H1 (cell line): ENCODE measurements around the gene ARPC4. TPM values are rescaled to one million over a fixed set of nuclear protein-coding genes. Genes with fewer than 3 reads are reported as not detected.

Source experiments
- CTCF ChIA-PET: fragments of 300-600 bp; sonication (Branson Sonifier 250); formaldehyde crosslinking; loops from one replicate; lab custom pipeline; 2021; ENCODE audit not compliant: partially characterized antibody; lab: Charles Lee
- POLR2A ChIA-PET: fragments of 300-600 bp; sonication (Branson Sonifier 250); formaldehyde crosslinking; loops from one replicate; lab custom pipeline; 2021; ENCODE audit warnings: inconsistent platforms; ENCODE audit not compliant: partially characterized antibody; lab: Charles Lee
- DNase-seq, 2 experiments: peaks; one replicate each; pipeline versions ENCODE4 v3.0.0 to v3.0.0-alpha.2; 2010 to 2022; ENCODE audit warnings: low spot score in 2 of 2, low read depth in 1 of 2, mixed read lengths in 1 of 2
- FAIRE-seq: peaks from 2 replicates; lab custom pipeline; 2011; peaks lifted over from hg19 to GRCh38; lab: Jason Lieb, UNC
- H2AFZ ChIP-seq: 2 replicates; pipeline ENCODE4 v1.8.1; 2012; ENCODE audit warnings: low read length, inconsistent platforms
- H2AK5ac ChIP-seq: 2 replicates; pipeline ENCODE4 v1.6.1; 2013; ENCODE audit warnings: low read depth, low read length
- H2BK120ac ChIP-seq: replicated peaks from 2 replicates; pipeline ENCODE3; 2013; ENCODE audit warnings: low read depth, low read length, inconsistent platforms
- H2BK12ac ChIP-seq: 2 replicates; pipeline ENCODE4 v1.6.1; 2013; ENCODE audit warnings: low read depth, low read length
- H2BK15ac ChIP-seq: 2 replicates; pipeline ENCODE4 v1.6.1; 2013; ENCODE audit warnings: low read length
- H2BK20ac ChIP-seq: 2 replicates; pipeline ENCODE4 v1.6.1; 2013; ENCODE audit warnings: low read length
- H2BK5ac ChIP-seq: 2 replicates; pipeline ENCODE4 v1.6.1; 2013; ENCODE audit warnings: low read depth, low read length
- H3K14ac ChIP-seq: 2 replicates; pipeline ENCODE4 v1.6.1; 2013; ENCODE audit warnings: inconsistent platforms; ENCODE audit not compliant: insufficient read length
- H3K18ac ChIP-seq: 2 replicates; pipeline ENCODE4 v1.6.1; 2013; ENCODE audit warnings: low read length; ENCODE audit errors: extremely low read depth
- H3K23ac ChIP-seq: 2 replicates; pipeline ENCODE4 v1.6.1; 2013; ENCODE audit warnings: inconsistent platforms; ENCODE audit not compliant: insufficient read length
- H3K23me2 ChIP-seq: 2 replicates; pipeline ENCODE4 v1.6.1; 2013; ENCODE audit warnings: low read depth, low read length
- H3K27ac ChIP-seq: 2 replicates; pipeline ENCODE4 v1.6.1; 2011; ENCODE audit warnings: low read depth, low read length, inconsistent platforms
- H3K27me3 ChIP-seq, 4 experiments: replicated peaks in 1 of 4; 1 replicate in 1 of 4; 2 replicates in 3 of 4; pipeline versions ENCODE4 v1.6.1 to v1.8.1; 2011 to 2013; ENCODE audit warnings: low read length in 3 of 4, mild to moderate bottlenecking in 3 of 4, inconsistent platforms in 2 of 4, mixed read lengths in 2 of 4, moderate library complexity in 1 of 4; ENCODE audit not compliant: control insufficient read depth in 3 of 4, insufficient read depth in 3 of 4; ENCODE audit errors: extremely low read depth in 1 of 4
- H3K36me3 ChIP-seq, 4 experiments: 2 replicates each; pipeline versions ENCODE4 v1.6.1 to v1.8.1; 2011 to 2013; ENCODE audit warnings: mild to moderate bottlenecking in 4 of 4, low read length in 3 of 4, moderate library complexity in 2 of 4, control low read depth in 1 of 4, inconsistent platforms in 1 of 4; ENCODE audit not compliant: insufficient read depth in 4 of 4, control insufficient read depth in 2 of 4
- H3K4ac ChIP-seq: replicated peaks from 2 replicates; pipeline ENCODE3; 2013; ENCODE audit warnings: low read length, low read depth, mixed read lengths, inconsistent platforms; ENCODE audit not compliant: insufficient read length
- H3K4me1 ChIP-seq, 4 experiments: replicated peaks in 1 of 4; 1 replicate in 1 of 4; 2 replicates in 3 of 4; pipeline versions ENCODE4 v1.6.1 to v1.8.1; 2011 to 2013; ENCODE audit warnings: low read length in 3 of 4, inconsistent platforms in 2 of 4, mixed read lengths in 1 of 4; ENCODE audit not compliant: insufficient read depth in 4 of 4, control insufficient read depth in 3 of 4
- H3K4me2 ChIP-seq, 2 experiments: 2 replicates each; pipeline versions ENCODE4 v1.6.1 to v1.8.1; 2011 to 2013; ENCODE audit warnings: low read depth in 2 of 2, low read length in 2 of 2, control low read depth in 1 of 2, inconsistent platforms in 1 of 2, mild to moderate bottlenecking in 1 of 2; ENCODE audit not compliant: insufficient read depth in 1 of 2
- H3K4me3 ChIP-seq, 4 experiments: fragments of 200-600, 300-600 bp in 1 of 4; sonication (generic), shearing (Covaris generic), sonication (Bioruptor Twin) in 1 of 4; 2 replicates each; pipeline versions ENCODE4 v1.5.1 to v1.8.1; 2011 to 2016; ENCODE audit warnings: low read length in 4 of 4, low read depth in 3 of 4, control low read depth in 2 of 4, inconsistent platforms in 2 of 4, mild to moderate bottlenecking in 2 of 4, mixed read lengths in 1 of 4, moderate library complexity in 1 of 4; ENCODE audit not compliant: insufficient read depth in 2 of 4; ENCODE audit errors: extremely low read depth in 1 of 4
- H3K56ac ChIP-seq: replicated peaks from 2 replicates; pipeline ENCODE3; 2013; ENCODE audit warnings: low read depth, mild to moderate bottlenecking, mixed read lengths, low read length, inconsistent platforms; ENCODE audit not compliant: insufficient read length
- H3K79me1 ChIP-seq: 2 replicates; pipeline ENCODE4 v1.6.1; 2013; ENCODE audit warnings: low read depth, low read length, control low read depth
- H3K79me2 ChIP-seq, 2 experiments: 2 replicates each; pipeline versions ENCODE4 v1.6.1 to v1.8.1; 2012 to 2013; ENCODE audit warnings: low read length in 2 of 2, mild to moderate bottlenecking in 2 of 2, inconsistent platforms in 1 of 2; ENCODE audit not compliant: insufficient read depth in 2 of 2, control insufficient read depth in 1 of 2
- H3K9ac ChIP-seq, 4 experiments: replicated peaks in 1 of 4; 1 replicate in 1 of 4; 2 replicates in 3 of 4; pipeline versions ENCODE4 v1.6.1 to v1.8.1; 2011 to 2013; ENCODE audit warnings: low read depth in 3 of 4, low read length in 3 of 4, control low read depth in 2 of 4, mild to moderate bottlenecking in 2 of 4, moderate library complexity in 2 of 4, inconsistent platforms in 1 of 4; ENCODE audit errors: extremely low read depth in 1 of 4
- H3K9me3 ChIP-seq, 2 experiments: 2 replicates each; pipeline versions ENCODE4 v1.6.1 to v1.8.1; 2012 to 2013; ENCODE audit warnings: mild to moderate bottlenecking in 2 of 2, moderate library complexity in 2 of 2, control low read depth in 1 of 2, inconsistent platforms in 1 of 2, low read depth in 1 of 2, low read length in 1 of 2, mixed read lengths in 1 of 2; ENCODE audit not compliant: insufficient read depth in 2 of 2
- H4K20me1 ChIP-seq, 2 experiments: replicated peaks in 1 of 2; 2 replicates each; pipeline versions ENCODE3 to v1.8.1; 2011 to 2013; ENCODE audit warnings: inconsistent platforms in 2 of 2, low read length in 2 of 2, mild to moderate bottlenecking in 1 of 2; ENCODE audit not compliant: insufficient read depth in 2 of 2, control insufficient read depth in 1 of 2
- H4K5ac ChIP-seq: 2 replicates; pipeline ENCODE4 v1.6.1; 2013; ENCODE audit warnings: low read length, low read depth, mixed read lengths, inconsistent platforms; ENCODE audit not compliant: insufficient read length
- H4K8ac ChIP-seq: 2 replicates; pipeline ENCODE4 v1.8.0; 2013; ENCODE audit warnings: mild to moderate bottlenecking, moderate library complexity, low read length, inconsistent platforms; ENCODE audit not compliant: insufficient read depth; ENCODE audit errors: extremely low read depth
- H4K91ac ChIP-seq: replicated peaks from 2 replicates; pipeline ENCODE3; 2013; ENCODE audit warnings: low read length, mixed read lengths, inconsistent platforms; ENCODE audit not compliant: insufficient read length
- HDAC2 ChIP-seq, 2 experiments: fragments of 300-600 bp in 1 of 2; sonication (generic) in 1 of 2; IDR thresholded peaks; 2 replicates each; pipeline ENCODE4 v1.6.1; 2011 to 2012; ENCODE audit warnings: low read depth in 2 of 2, low read length in 2 of 2, mild to moderate bottlenecking in 2 of 2, moderate library complexity in 2 of 2, borderline replicate concordance in 1 of 2, inconsistent platforms in 1 of 2
- KDM4A ChIP-seq: IDR thresholded peaks from one replicate; pipeline ENCODE4 v1.7.1; 2012; ENCODE audit warnings: low read depth, mild to moderate bottlenecking, moderate library complexity, low read length, inconsistent platforms; ENCODE audit not compliant: severe bottlenecking
- KDM5A ChIP-seq: fragments of 200-600 bp; IDR thresholded peaks from 2 replicates; pipeline ENCODE4 v1.7.1; 2012; ENCODE audit warnings: mild to moderate bottlenecking, low read length, inconsistent platforms, mixed read lengths
- RAD21 ChIP-seq, 2 experiments: IDR thresholded peaks in 1 of 2; conservative IDR thresholded peaks in 1 of 2; 2 replicates each; pipeline ENCODE4 v1.6.1; 2011; ENCODE audit warnings: low read depth in 2 of 2, low read length in 2 of 2, improper control_type of control experiment in 1 of 2, inconsistent platforms in 1 of 2, mild to moderate bottlenecking in 1 of 2, moderate library complexity in 1 of 2
- SAP30 ChIP-seq: fragments of 300-600 bp; sonication (generic); IDR thresholded peaks from 2 replicates; pipeline ENCODE4 v1.7.1; 2012; ENCODE audit warnings: low read length, moderate library complexity, mild to moderate bottlenecking, inconsistent platforms; ENCODE audit not compliant: insufficient read depth, insufficient replicate concordance
- SIN3A ChIP-seq, 2 experiments: IDR thresholded peaks in 1 of 2; conservative IDR thresholded peaks in 1 of 2; 2 replicates each; pipeline ENCODE4 v1.6.1; 2011 to 2012; ENCODE audit warnings: low read length in 2 of 2, improper control_type of control experiment in 1 of 2, low read depth in 1 of 2, mild to moderate bottlenecking in 1 of 2
- WGBS, 2 experiments: shearing (Covaris generic) in 1 of 2; methylation state at CpG; one replicate each; pipeline versions ENCODE4 v1.1.6 to v1.1.7; 2013 to 2015; ENCODE audit warnings: low lambda C conversion rate in 2 of 2, mixed read lengths in 2 of 2, inconsistent platforms in 1 of 2, low coverage in 1 of 2, missing lambda C conversion rate in 1 of 2; ENCODE audit not compliant: insufficient replicate concordance in 2 of 2, insufficient coverage in 1 of 2, insufficient read length in 1 of 2; ENCODE audit errors: extremely low coverage in 1 of 2, missing lambda C conversion rate in 1 of 2; 5-methylcytosine and 5-hydroxymethylcytosine counted together
- polyA plus RNA-seq, 7 experiments: library from polyadenylated mRNA; depleted of rRNA in 3 of 7; stranded (reverse) in 5 of 7; unstranded in 2 of 7; fragments of >200 nt in 5 of 7; fragments of 200-250 nt in 2 of 7; gene quantifications; 1 replicate in 5 of 7; 2 replicates in 1 of 7; 4 replicates in 1 of 7; pipeline versions ENCODE4 v1.2.1 to v1.2.3, GENCODE V29; 2011 to 2013; ENCODE audit warnings: missing spikeins in 2 of 7, mixed read lengths in 2 of 7
- total RNA-seq: library from RNA; stranded (reverse); fragmentation: NEBNext Ultra II Directional; extraction: Animal tissue kit (Norgen Biotek cat#: 25700); gene quantifications from 2 replicates; pipeline ENCODE4 v1.2.1, GENCODE V29; 2021
- TF ChIP-seq, protein P1 (sequence below): IDR thresholded peaks from 2 replicates; pipeline ENCODE4 v1.6.1; 2012; ENCODE audit warnings: inconsistent platforms

ARPC4 gene
- total and polyA plus RNA-seq, 2 of the 8 experiments (the other 6 are each of a cell fraction or from before 2014, with no cell fraction given): 138 to 154 TPM

GRCh38 chr3:9749645-9750555 lies 43.0 kb upstream of the ARPC4 start, which contains the start of gene OGG1:
OGG1 (plus strand) TSS chr3:9749952; CDS start chr3:9750287, 335 bp downstream.
- Histone ChIP-seq H2AFZ (peak within 1 kb of the TSS; percentile 96), H4K5ac (peak within 1 kb of the TSS; percentile 86), H4K8ac (peak within 1 kb of the TSS; percentile 91; the same call in 1 of the 2 replicates), H2BK15ac (no peak within 1 kb of the TSS), H3K27me3 (no peaks in the 10 kb centered on the region), H2BK5ac (peak within 1 kb of the TSS; percentile 74; the same call in 1 of the 2 replicates), H2BK12ac (no peak within 1 kb of the TSS), H3K18ac (peak within 1 kb of the TSS; percentile 93), H3K36me3 (peaks cover 14 to 61% (median 49%) of the 10 kb centered on the region in 4 experiments; a peak in 7 of 8 replicates), H4K20me1 (peaks cover 0 to 2% of the 10 kb centered on the region in 2 experiments), H3K56ac (peak within 1 kb of the TSS; percentile 91), H2BK120ac (no peak within 1 kb of the TSS), H2AK5ac (no peak within 1 kb of the TSS), H3K27ac (peak within 1 kb of the TSS; percentile 88), H3K9ac (peak within 1 kb of the TSS; percentile 53 to 82 (median 76)), H3K4me2 (peak within 1 kb of the TSS; percentile 71 to 93), H3K79me1 (peaks cover 7% of the 10 kb centered on the region), H3K14ac (no peak within 1 kb of the TSS), H3K4me1 (peaks cover 0 to 9% (median 6%) of the 10 kb centered on the region in 4 experiments; a peak in 4 of 7 replicates), H3K23ac (no peak within 1 kb of the TSS), H2BK20ac (no peak within 1 kb of the TSS), H3K4me3 (peak within 1 kb of the TSS; percentile 73 to 92 (median 88)), H3K79me2 (peaks cover 0 to 11% of the 10 kb centered on the region in 2 experiments; a peak in 2 of 4 replicates), H4K91ac (no peak within 1 kb of the TSS), H3K23me2 (peaks cover 6% of the 10 kb centered on the region), H3K4ac (peak within 1 kb of the TSS; percentile 73), H3K9me3 (no peaks in the 10 kb centered on the region)
- CTCF ChIA-PET: interaction anchor here (0.6 to 1.5 kb wide), 10 partner anchors 11 to 246 kb away, joined by 3 to 6 read pairs (median 3); partner anchors contain the start of genes ARPC4 and TADA3
- no peak for FAIRE-seq
- peak; percentile 91 to 93 for DNase-seq
- POLR2A ChIA-PET: interaction anchor here (0.5 to 6.8 kb wide), 20 partner anchors 8 to 242 kb away, joined by 3 to 60 read pairs (median 9); partner anchors contain the start of genes ARPC4, BRPF1, CAMK1 and TADA3
- WGBS, 2 experiments: 2% methylated on average over 46 of the region's 60 CpGs; no CpG with 5 or more reads in 1 of the 2 experiments
- TF ChIP-seq, protein P1, sequence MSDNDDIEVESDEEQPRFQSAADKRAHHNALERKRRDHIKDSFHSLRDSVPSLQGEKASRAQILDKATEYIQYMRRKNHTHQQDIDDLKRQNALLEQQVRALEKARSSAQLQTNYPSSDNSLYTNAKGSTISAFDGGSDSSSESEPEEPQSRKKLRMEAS: peak; percentile 36; the same call in 1 of the 2 replicates
- TF ChIP-seq RAD21 (IDR thresholded peaks at IDR 0.05 in 1 of 2, conservative IDR thresholded peaks at IDR 0.05 in 1 of 2; ENCODE audit: low read depth in 2 of 2, low read length in 2 of 2) (0 out of 4 replicates have a peak, but pooled peaks of 1 of the 2 experiments have one; percentile 3), SAP30 (peak; percentile 26), KDM4A (peak; percentile 59), SIN3A (conservative IDR thresholded peaks at IDR 0.05 in 1 of 2, IDR thresholded peaks at IDR 0.05 in 1 of 2; ENCODE audit: low read depth in 1 of 2, low read length in 2 of 2) (peak; percentile 79 to 92; a peak in 3 of 4 replicates), KDM5A (no peak), HDAC2 (IDR thresholded peaks at IDR 0.05; ENCODE audit: borderline replicate concordance in 1 of 2, low read depth in 2 of 2, low read length in 2 of 2) (no peak)
